Epithelial cell of proximal tubule (primary cell): ENCODE results near the gene GATAD1. TPM values are rescaled to one million over a fixed set of nuclear protein-coding genes. Genes with fewer than 3 reads are reported as not detected.
"Not testable (repeated sequence)": the region's sequence is repeated elsewhere in the genome, so short reads cannot be mapped to it uniquely, and the experiment has no call there.

ENCODE experiments used
- DNase-seq: peaks from one replicate; pipeline ENCODE4 v3.0.0-alpha.2; 2011; ENCODE audit warnings: low read depth
- H3K4me3 ChIP-seq: 2 replicates; pipeline ENCODE4 v1.5.1; 2011; ENCODE audit warnings: low read depth, mild to moderate bottlenecking, low read length
- total RNA-seq: library from RNA; depleted of rRNA; stranded (reverse); fragments of >200 nt; gene quantifications from 2 replicates; pipeline ENCODE4 v1.2.3, GENCODE V29; 2015
- TF ChIP-seq, protein P1 (sequence below): conservative IDR thresholded peaks from 2 replicates; pipeline ENCODE4 v1.5.1; 2012; ENCODE audit warnings: low read depth, mild to moderate bottlenecking, low read length

The GATAD1 gene
- total RNA-seq, 1 donor from 2014 or later = 23.2 TPM

DNA sequence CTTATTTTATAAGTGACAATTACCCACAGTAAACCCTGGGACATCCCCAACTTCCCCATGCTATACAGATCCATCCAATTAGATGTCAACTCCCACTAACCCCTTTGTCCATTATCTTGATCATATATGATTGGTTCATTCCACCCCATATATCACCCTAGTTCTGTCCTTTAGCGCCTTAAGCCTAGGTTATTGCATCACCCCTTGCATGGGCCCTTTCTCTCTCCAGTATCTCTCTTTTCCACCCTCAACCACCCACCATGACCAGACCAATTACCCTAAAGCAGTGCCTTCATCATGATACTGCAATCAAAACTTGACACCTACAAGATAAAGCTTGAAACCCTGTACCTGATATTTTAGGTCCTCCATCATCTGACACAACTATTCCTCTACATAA lies 37.9 kb upstream of the GATAD1 start:
- H3K4me3 ChIP-seq = no peak overlapping the region
- no peak for DNase-seq
- TF ChIP-seq, protein P1, sequence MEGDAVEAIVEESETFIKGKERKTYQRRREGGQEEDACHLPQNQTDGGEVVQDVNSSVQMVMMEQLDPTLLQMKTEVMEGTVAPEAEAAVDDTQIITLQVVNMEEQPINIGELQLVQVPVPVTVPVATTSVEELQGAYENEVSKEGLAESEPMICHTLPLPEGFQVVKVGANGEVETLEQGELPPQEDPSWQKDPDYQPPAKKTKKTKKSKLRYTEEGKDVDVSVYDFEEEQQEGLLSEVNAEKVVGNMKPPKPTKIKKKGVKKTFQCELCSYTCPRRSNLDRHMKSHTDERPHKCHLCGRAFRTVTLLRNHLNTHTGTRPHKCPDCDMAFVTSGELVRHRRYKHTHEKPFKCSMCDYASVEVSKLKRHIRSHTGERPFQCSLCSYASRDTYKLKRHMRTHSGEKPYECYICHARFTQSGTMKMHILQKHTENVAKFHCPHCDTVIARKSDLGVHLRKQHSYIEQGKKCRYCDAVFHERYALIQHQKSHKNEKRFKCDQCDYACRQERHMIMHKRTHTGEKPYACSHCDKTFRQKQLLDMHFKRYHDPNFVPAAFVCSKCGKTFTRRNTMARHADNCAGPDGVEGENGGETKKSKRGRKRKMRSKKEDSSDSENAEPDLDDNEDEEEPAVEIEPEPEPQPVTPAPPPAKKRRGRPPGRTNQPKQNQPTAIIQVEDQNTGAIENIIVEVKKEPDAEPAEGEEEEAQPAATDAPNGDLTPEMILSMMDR = no peak

DNA sequence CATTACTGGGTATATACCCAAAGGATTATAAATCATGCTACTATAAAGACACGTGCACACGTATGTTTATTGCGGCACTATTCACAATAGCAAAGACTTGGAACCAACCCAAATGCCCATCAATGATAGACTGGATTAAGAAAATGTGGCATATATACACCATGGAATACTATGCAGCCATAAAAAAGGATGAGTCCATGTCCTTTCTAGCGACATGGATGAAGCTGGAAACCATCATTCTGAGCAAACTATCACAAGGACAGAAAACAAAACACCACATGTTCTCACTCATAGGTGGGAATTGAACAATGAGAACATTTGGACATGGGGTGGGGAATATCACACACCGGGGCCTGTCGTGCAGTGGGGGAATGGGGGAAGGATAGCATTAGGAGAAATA lies 37.1 kb upstream of the GATAD1 start:
- not testable (repeated sequence) for DNase-seq, H3K4me3 ChIP-seq

DNA sequence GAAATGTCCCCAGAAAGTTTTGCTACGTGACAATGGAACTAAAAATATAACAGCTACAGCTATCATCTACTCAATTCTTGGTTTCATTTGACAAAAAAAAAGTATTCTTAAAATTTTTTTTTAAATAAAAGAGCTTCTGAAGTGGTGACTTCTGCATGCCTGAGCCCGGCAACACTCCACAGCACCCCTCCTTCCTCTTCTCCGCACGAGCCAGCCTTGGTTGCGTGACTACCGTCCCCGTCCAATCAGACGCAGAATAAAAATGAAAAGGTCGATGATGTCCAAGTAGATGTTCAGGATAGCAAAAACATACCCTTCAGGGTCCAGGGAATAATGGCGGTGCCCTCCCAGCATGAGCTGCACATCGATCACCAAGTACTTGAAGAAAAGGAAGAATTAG lies 34.5 kb upstream of the GATAD1 start:
- no peak for DNase-seq
- no peak overlapping the region for H3K4me3 ChIP-seq
- TF ChIP-seq, protein P1 = no peak

DNA sequence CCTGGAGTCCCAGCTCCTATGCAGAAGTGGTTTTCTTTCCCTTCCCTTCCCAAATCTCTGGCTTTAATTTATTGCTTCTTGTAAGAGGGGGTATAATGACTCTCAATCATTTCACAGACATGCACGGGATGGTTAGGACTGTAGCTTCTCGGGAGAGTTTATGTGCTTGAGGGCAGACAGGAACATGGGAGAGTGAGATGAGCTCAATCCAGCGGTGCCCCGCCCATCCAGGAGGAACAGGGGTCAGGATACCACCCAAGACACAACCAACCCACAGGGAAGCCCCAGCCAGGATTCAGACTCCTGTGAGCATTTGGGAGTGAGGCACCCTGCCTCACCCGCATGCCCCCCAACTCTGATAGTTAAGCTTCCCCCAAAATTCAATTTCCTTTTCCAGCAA lies 33.7 kb upstream of the GATAD1 start:
- DNase-seq = no peak
- H3K4me3 ChIP-seq = no peak overlapping the region
- TF ChIP-seq, protein P1 = no peak

DNA sequence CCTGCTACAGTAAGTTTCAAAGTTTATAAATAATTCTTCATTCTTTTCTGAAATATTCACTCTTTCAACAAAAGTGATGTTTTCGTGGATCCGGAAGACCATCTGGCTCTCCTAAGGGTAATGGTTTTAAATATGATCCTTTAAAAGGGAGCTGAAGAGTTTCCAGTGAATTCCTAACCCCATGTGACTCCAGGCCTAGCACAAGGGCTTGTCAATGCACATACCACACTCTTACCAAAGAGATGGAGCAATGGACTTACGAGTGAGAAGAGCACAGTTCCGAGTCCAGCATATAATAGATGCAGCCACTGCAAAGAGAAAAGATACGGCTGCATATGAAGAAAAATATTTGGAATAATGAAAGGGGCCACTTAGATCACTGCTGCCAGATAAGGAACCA lies 32.1 kb upstream of the GATAD1 start:
- no peak overlapping the region for H3K4me3 ChIP-seq
- no peak for DNase-seq
- TF ChIP-seq, protein P1 = no peak

DNA sequence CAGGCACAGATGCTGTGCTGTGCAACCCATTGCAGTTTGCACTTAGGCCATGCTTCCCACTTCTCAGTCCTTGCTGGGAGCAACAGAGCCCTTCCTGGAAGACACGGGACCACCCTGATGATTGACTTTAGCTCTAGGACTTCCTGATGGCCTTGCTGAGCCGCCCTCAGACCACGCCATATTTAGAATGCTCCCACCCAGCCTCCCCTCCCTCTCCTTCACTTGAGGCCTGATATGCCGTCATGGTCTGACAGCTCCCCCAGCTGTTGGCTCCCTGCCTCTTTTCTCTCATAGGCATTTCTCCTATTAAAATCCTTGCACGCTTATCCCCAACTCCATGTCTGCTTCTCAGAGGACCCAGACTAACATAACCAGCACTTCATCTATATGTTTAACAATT lies 29.4 kb upstream of the GATAD1 start:
- H3K4me3 ChIP-seq = no peak overlapping the region
- TF ChIP-seq, protein P1 = no peak
- DNase-seq = no peak

DNA sequence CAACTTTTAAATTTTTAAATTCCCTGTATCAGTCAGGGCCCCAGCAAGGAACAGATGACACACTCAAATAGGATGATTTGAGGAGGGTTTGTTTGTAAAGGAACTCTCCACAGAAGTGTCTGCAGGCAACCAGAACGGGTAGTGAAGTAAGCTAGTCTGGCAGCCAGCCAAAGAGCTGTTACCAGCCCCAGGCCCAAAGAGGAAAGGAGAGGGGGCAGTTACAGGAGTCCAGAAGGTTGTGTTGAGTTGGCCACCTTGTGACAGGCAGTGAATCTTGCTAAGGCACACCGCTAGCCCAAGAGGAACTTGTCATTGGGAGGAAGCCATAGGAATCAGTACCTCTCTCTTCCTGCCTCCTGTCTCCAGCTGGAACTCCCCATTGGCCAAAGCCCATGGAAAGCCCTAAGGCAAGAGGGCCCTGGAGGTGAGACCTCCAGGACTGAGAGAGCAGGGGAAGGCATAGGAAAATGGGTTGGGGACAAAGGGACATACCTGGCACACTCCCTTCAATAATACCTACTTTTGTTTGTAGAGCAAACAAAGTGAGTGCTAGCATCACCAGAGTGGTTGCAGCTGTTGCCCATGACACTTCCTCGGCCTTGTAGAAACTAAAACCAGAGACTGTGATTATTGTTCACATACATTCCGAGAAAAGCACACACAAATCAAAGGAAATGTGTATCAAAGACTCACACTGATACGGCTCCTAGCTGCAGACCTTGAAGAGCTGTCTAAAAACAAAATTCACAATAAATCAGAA lies 25.4 kb upstream of the GATAD1 start:
- TF ChIP-seq, protein P1 = no peak
- DNase-seq = no peak
- no peak overlapping the region for H3K4me3 ChIP-seq
